PC-9 (cell line): ENCODE measurements around the gene OAS2.

Experiments used
- CTCF ChIP-seq: fragments of 200-600 bp; sonication (generic); conservative IDR thresholded peaks from 2 replicates; pipeline ENCODE4 v1.6.1; 2017; ENCODE audit warnings: mixed run types, antibody characterized with exemption, mild to moderate bottlenecking, moderate library complexity
- EZH2 ChIP-seq: fragments of 200-600 bp; sonication (generic); IDR thresholded peaks from 2 replicates; pipeline ENCODE4 v1.8.0; 2017; ENCODE audit warnings: antibody characterized with exemption, low read depth

DNA sequence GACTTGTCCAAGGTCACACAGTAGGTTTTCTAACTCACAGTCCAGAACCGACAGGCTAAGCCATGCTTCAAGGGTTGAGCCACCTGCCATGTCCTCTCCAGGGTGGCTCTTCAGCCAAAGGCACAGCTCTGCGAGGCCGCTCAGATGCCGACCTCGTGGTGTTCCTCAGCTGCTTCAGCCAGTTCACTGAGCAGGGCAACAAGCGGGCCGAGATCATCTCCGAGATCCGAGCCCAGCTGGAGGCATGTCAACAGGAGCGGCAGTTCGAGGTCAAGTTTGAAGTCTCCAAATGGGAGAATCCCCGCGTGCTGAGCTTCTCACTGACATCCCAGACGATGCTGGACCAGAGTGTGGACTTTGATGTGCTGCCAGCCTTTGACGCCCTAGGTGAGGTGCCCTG lies 12.7 kb upstream of the OAS2 start:
- TF ChIP-seq CTCF, result no peak
- no peak for TF ChIP-seq EZH2
